ENCODE measurements around the gene IL3. TPM values are rescaled to one million over a fixed set of nuclear protein-coding genes. Genes with fewer than 3 reads are reported as not detected.

The IL3 gene
- total RNA-seq, 1 donor from 2014 or later: not detected

DNA sequence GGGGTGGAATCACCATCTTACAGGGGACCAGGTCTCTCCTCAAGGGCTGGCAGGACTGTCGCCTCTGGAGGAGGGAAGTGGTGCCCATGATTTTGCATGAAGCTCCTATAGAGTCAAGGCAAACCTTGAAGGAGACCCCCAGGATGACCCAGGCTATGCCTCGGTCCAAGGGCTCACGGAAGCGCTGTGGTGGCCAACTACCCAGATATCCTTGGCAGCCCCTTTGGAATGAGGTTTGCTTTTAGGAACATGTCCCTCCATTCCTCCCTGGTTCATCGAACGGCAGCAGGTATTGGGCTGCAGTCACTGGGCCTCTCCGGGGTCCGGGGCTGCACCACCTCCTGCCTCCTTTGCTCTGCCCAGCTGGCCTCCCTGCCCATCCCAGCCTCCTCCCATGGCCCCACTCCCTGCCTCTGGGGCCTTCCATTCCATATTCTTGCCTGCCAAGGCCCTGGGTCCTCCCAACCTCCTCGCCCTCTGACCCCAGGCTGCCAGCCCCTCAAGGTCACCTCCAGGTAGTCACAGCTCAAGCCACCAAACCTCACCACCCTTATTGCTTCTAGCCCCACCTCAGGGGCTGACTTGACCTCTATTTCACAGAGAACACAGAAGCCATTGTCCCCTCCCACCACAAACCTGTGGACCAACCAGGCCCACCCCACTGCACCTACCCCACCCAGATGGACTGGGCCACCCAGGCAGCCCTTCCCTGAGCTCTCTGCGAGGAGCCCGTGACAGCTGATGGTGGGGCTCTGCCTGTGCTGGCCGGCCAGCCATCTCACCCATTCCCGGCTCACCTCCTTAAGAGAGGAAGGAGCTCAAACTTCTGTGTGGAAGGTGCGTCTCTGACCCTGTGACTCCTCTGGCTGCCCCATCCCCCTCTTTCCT, 3.6 kb upstream of the IL3 start:
- POLR2A ChIA-PET: no interaction called here
- Mint-ChIP-seq H3K4me3 (no peak overlapping the region), H3K9me3 (no peaks in the 10 kb centered on the region), H3K4me1 (no peaks in the 10 kb centered on the region), H3K36me3 (ENCODE audit: low read depth) (no peaks in the 10 kb centered on the region), H3K27ac (no peak overlapping the region), H3K27me3 (no peaks in the 10 kb centered on the region)
- DNase-seq: peak; percentile 5
- ATAC-seq (ENCODE audit: low read depth): no peak
- CTCF ChIA-PET: interaction anchor here (1.2 kb wide), 1 partner anchor 49 kb away, joined by 3 read pairs; no protein-coding TSS in a partner anchor
- TF ChIP-seq CTCF (IDR thresholded peaks at IDR 0.05): no peak
- intact Hi-C loops (cut with micrococcal nuclease): no loop called here

DNA sequence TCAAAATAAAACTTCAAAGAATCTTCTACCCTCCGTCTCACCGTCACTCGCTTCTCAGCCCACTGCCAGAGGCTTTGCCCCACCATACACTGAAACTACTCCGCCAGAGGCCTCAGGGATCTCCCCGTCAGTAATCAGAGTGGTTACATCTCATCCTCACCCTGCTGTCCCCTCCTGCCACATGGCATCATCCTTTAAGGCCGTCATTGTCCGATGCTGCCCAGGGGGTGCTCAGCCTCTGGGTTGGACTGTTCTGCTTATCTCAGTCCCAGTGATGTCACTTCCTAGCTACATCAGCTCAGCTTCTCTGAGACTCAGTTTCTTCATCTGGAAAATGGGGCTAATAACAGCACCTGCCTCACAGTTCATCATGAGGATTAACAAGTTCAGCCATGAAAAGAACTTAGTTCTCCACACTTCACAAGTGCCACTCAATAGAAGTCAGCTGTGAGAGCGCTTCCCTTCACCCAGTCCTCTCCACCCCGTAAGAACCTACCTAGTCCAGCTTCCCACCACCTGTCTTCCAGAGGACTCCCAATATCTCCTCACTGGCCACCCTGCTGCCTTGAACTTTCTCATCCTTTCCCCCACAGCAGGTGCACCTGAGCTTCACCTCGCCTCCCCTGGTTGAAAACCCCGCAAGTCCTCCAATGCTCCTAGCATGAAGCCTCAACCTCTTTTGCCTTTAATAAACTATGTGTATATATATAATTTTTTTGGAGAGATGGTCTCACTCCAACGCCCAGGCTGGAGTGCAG, 2.8 kb upstream of the IL3 start:
- Mint-ChIP-seq H3K27me3 (no peaks in the 10 kb centered on the region), H3K4me3 (no peak overlapping the region), H3K4me1 (no peaks in the 10 kb centered on the region), H3K36me3 (ENCODE audit: low read depth) (no peaks in the 10 kb centered on the region), H3K27ac (no peak overlapping the region), H3K9me3 (no peaks in the 10 kb centered on the region)
- ChIA-PET POLR2A (no interaction called here), CTCF (interaction anchor here (0.7 to 8.4 kb wide), 3 partner anchors 48 to 468 kb away, joined by 3 to 94 read pairs (median 3); no protein-coding TSS in a partner anchor)
- intact Hi-C loops (cut with micrococcal nuclease): no loop called here
- ATAC-seq (ENCODE audit: low read depth) (no peak), DNase-seq (peak; percentile 10)
- no peak for TF ChIP-seq CTCF (IDR thresholded peaks at IDR 0.05)

DNA sequence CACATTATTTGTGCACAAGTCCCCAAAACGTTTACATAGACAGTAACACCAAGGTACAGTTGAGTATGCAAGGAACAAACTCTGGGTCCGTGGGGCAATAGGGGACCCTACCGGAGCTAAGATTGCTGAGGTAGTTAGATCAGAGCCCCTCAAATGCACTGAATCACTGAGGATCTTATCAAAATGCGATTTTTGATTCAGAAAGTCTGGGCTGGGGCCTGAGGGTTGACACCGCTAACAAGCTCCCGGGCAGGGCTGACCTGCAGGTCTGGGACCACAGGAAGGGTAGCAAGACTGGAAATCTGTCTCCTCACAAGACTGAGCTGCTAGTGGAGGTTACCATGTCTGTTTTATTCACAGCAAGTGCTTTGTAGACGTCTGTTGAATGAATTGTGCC, 1.8 kb upstream of the IL3 start:
- Mint-ChIP-seq H3K9me3 (no peaks in the 10 kb centered on the region), H3K27ac (no peak overlapping the region), H3K36me3 (ENCODE audit: low read depth) (no peaks in the 10 kb centered on the region), H3K4me1 (no peaks in the 10 kb centered on the region), H3K27me3 (no peaks in the 10 kb centered on the region), H3K4me3 (no peak overlapping the region)
- ChIA-PET CTCF (interaction anchor here (1.4 to 8.4 kb wide), 2 partner anchors 49 to 469 kb away, joined by 3 to 94 read pairs; no protein-coding TSS in a partner anchor), POLR2A (no interaction called here)
- DNase-seq (no peak), ATAC-seq (ENCODE audit: low read depth) (no peak)
- intact Hi-C loops (cut with micrococcal nuclease): no loop called here
- TF ChIP-seq CTCF (IDR thresholded peaks at IDR 0.05): no peak

DNA sequence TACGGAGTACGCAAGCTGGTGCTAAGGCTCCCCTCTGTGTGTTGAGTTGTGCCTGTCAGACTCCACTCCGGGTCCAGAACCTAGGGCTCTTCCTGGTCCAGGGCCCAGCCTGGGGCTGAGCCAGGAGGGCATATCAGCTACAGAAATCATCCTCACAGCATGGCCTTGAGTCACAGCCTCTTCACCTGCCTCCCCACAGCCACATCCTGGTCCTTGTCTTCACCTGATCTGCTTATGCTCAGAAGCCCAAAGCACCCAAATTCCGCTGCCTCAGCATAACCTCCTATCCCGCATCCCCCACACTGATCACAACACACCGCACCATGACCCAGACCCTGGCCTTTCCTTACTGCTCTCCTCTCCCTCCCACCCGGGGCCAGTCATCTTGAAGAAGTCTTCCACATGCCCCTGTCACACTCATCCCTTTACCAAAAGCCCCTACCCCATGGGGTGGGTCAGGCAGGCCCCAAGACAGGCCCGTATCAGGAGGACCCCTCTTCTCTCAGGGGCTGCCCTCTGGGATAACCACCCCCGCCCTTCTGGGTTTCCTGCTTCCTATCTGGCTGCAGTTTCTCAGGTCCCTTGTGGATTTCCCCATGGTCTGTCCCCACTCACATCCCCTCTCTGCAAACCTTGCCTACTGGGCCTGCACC, 1.3 kb upstream of the IL3 start:
- Mint-ChIP-seq H3K27me3 (no peaks in the 10 kb centered on the region), H3K27ac (no peak overlapping the region), H3K4me3 (no peak overlapping the region), H3K9me3 (no peaks in the 10 kb centered on the region), H3K4me1 (no peaks in the 10 kb centered on the region), H3K36me3 (ENCODE audit: low read depth) (no peaks in the 10 kb centered on the region)
- ChIA-PET POLR2A (no interaction called here), CTCF (interaction anchor here (1.4 to 8.4 kb wide), 2 partner anchors 49 to 470 kb away, joined by 3 to 94 read pairs; no protein-coding TSS in a partner anchor)
- intact Hi-C loops (cut with micrococcal nuclease): no loop called here
- ATAC-seq (ENCODE audit: low read depth) (no peak), DNase-seq (peak; percentile 7)
- no peak for TF ChIP-seq CTCF (IDR thresholded peaks at IDR 0.05)

Measured in activated B cell treated with CpG ODN at 0.5 μM for 24 hours (primary cell).